BJ (cell line): Measurements from ENCODE around the gene KCNH4. TPM values are rescaled to one million over a fixed set of nuclear protein-coding genes. Genes with fewer than 3 reads are reported as not detected.

Experiments used
- CTCF ChIA-PET: fragments of 350-600 bp; formaldehyde crosslinking; extraction: SDS; loops from one replicate; lab custom pipeline; 2021; ENCODE audit warnings: antibody characterized with exemption, inconsistent platforms; lab: Yijun Ruan, JAX
- POLR2A ChIA-PET: fragments of 300-600 bp; sonication (Branson Sonifier 250); formaldehyde crosslinking; extraction: SDS; loops from one replicate; lab custom pipeline; 2021; ENCODE audit warnings: antibody characterized with exemption; lab: Charles Lee
- DNase-seq: peaks from one replicate; pipeline ENCODE4 v3.0.0-alpha.2; 2011; ENCODE audit warnings: low read depth
- H3K27me3 ChIP-seq: 2 replicates; pipeline ENCODE4 v1.6.0; 2011; ENCODE audit warnings: low read length; ENCODE audit not compliant: control insufficient read depth, insufficient read depth
- H3K36me3 ChIP-seq: 2 replicates; pipeline ENCODE4 v1.5.1; 2011; ENCODE audit warnings: low read length; ENCODE audit not compliant: control insufficient read depth, insufficient read depth
- H3K4me3 ChIP-seq: 2 replicates; pipeline ENCODE4 v1.5.1; 2011; ENCODE audit warnings: low read depth, mild to moderate bottlenecking, control low read depth, low read length
- CTCF ChIP-seq: IDR thresholded peaks from 2 replicates; pipeline ENCODE4 v1.5.1; 2011; ENCODE audit warnings: low read depth, mild to moderate bottlenecking, control low read depth, inconsistent platforms, low read length, moderate library complexity; ENCODE audit not compliant: insufficient read depth
- polyA plus RNA-seq: library from polyadenylated mRNA; depleted of rRNA; stranded (reverse); fragments of >200 nt; gene quantifications from 2 replicates; pipeline ENCODE4 v1.2.3, GENCODE V29; 2011; rRNA removed

Gene KCNH4
- polyA plus RNA-seq, 1 experiment = 0.07 TPM

GRCh38 chr17:42110301-42111264, 70.4 kb downstream of the KCNH4 start:
- Histone ChIP-seq H3K36me3 (peaks cover 10% of the 10 kb centered on the region), H3K27me3 (no peaks in the 10 kb centered on the region), H3K4me3 (no peak overlapping the region)
- POLR2A ChIA-PET = no interaction called here
- no peak for TF ChIP-seq CTCF
- CTCF ChIA-PET = interaction anchor here (0.5 to 11.1 kb wide), 6 partner anchors 10 to 407 kb away, joined by 3 to 163 read pairs (median 4); partner anchors contain the start of genes CNP and ZNF385C
- DNase-seq = no peak

GRCh38 chr17:42109086-42109485, 71.9 kb downstream of the KCNH4 start:
- H3K27me3 ChIP-seq = no peaks in the 10 kb centered on the region
- no peak for DNase-seq
- no peak overlapping the region for H3K4me3 ChIP-seq
- TF ChIP-seq CTCF = no peak
- ChIA-PET CTCF (interaction anchor here (0.6 to 1.6 kb wide), 3 partner anchors 12 to 89 kb away, joined by 3 to 5 read pairs (median 4); partner anchors contain the start of genes KAT2A and NKIRAS2), POLR2A (interaction anchor here (0.6 kb wide), 1 partner anchor 151 kb away, joined by 3 read pairs; no protein-coding TSS in a partner anchor)
- H3K36me3 ChIP-seq = peaks cover 6% of the 10 kb centered on the region

- no peak overlapping the region for H3K4me3 ChIP-seq
- CTCF ChIA-PET = interaction anchor here (0.8 to 1.6 kb wide), 5 partner anchors 10 to 145 kb away, joined by 3 to 5 read pairs (median 4); partner anchors contain the start of gene NKIRAS2
- peaks cover 3% of the 10 kb centered on the region for H3K36me3 ChIP-seq
- DNase-seq = no peak
- H3K27me3 ChIP-seq = no peaks in the 10 kb centered on the region
- TF ChIP-seq CTCF = no peak
- POLR2A ChIA-PET = no interaction called here
Measured at GRCh38 chr17:42107597-42108576, 73.1 kb downstream of the KCNH4 start.

- POLR2A ChIA-PET = no interaction called here
- CTCF ChIA-PET = interaction anchor here (0.9 to 1.2 kb wide), 3 partner anchors 10 to 144 kb away, joined by 3 to 4 read pairs (median 4); no protein-coding TSS in a partner anchor
- no peak for DNase-seq
- TF ChIP-seq CTCF = no peak
- Histone ChIP-seq H3K36me3 (peaks cover 3% of the 10 kb centered on the region), H3K4me3 (no peak overlapping the region), H3K27me3 (no peaks in the 10 kb centered on the region)
Measured at GRCh38 chr17:42107124-42107523, 73.8 kb downstream of the KCNH4 start.

Other genes with a start within 250 kb of the KCNH4 start
- gene CNP, start 214.3 kb downstream of the KCNH4 start, polyA plus RNA-seq = 53.5 and 66.2 TPM in 2 replicates
- gene DNAJC7, start 163.7 kb downstream of the KCNH4 start, polyA plus RNA-seq = 41.1 and 46.9 TPM in 2 replicates
- gene NKIRAS2, start 161.1 kb downstream of the KCNH4 start, polyA plus RNA-seq = 55.9 and 81.4 TPM in 2 replicates
- gene C17orf113, start 130.5 kb downstream of the KCNH4 start, polyA plus RNA-seq = 0.07 and 0.11 TPM in 2 replicates
- gene ZNF385C, start 82.7 kb downstream of the KCNH4 start, polyA plus RNA-seq = 0.04 TPM in 1 of 2 replicates, not detected in the other
- 11.6 and 18.0 TPM in 2 replicates for gene DHX58, start 68.4 kb downstream of the KCNH4 start, polyA plus RNA-seq
- gene KAT2A, start 59.8 kb downstream of the KCNH4 start, polyA plus RNA-seq = 18.2 and 25.2 TPM in 2 replicates
- gene HSPB9, start 58.3 kb downstream of the KCNH4 start, polyA plus RNA-seq = not detected in 2 replicates
- 179 and 239 TPM in 2 replicates for gene RAB5C, start 26.2 kb downstream of the KCNH4 start, polyA plus RNA-seq
- not detected in 2 replicates for gene HCRT, start 4.3 kb upstream of the KCNH4 start, polyA plus RNA-seq
- gene GHDC, start 13.4 kb upstream of the KCNH4 start, polyA plus RNA-seq = 9.0 and 16.5 TPM in 2 replicates
- 29.8 and 37.2 TPM in 2 replicates for gene STAT5B, start 95.2 kb upstream of the KCNH4 start, polyA plus RNA-seq
- gene STAT5A, start 107.4 kb upstream of the KCNH4 start, polyA plus RNA-seq = 6.2 and 17.2 TPM in 2 replicates
- 62.0 and 74.4 TPM in 2 replicates for gene STAT3, start 207.3 kb upstream of the KCNH4 start, polyA plus RNA-seq
- gene CAVIN1, start 242.1 kb upstream of the KCNH4 start, polyA plus RNA-seq = 607 and 734 TPM in 2 replicates